ENCODE results near the gene JKAMP. TPM values are rescaled to one million over a fixed set of nuclear protein-coding genes. Genes with fewer than 3 reads are reported as not detected.
A peak's percentile ranks its signal among the peaks of the same experiment; 100 is the strongest.

Gene JKAMP
- total RNA-seq, 1 donor from 2014 or later = 39.5 TPM

DNA sequence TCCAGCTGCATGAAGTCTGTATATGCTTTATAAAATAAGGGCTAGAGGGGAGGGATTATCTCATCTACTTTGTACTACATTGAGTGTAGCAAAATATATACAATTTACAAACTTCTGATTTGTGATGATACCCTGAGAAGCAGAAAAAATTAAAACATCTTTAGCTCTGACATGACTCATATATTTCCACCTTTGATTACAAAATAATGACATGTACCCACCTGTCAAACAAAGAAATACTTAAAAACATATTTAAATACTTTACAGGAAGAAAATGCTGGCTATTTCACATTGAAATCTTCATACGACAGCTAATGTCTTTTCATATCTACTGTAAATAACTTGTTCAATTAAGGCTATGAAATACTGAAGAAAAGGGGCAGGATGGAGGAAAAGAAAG is 22.4 kb upstream of the JKAMP start:
- Mint-ChIP-seq H3K4me3 (no peak overlapping the region), H3K36me3 (peaks cover 16% of the 10 kb centered on the region), H3K27ac (no peak overlapping the region), H3K27me3 (peaks cover 28% of the 10 kb centered on the region), H3K4me1 (ENCODE audit: unreplicated experiment) (no peaks in the 10 kb centered on the region), H3K9me3 (peaks cover 4% of the 10 kb centered on the region)
- no peak for DNase-seq (ENCODE audit: extremely low spot score, unreplicated experiment)
- TF ChIP-seq, protein P1, sequence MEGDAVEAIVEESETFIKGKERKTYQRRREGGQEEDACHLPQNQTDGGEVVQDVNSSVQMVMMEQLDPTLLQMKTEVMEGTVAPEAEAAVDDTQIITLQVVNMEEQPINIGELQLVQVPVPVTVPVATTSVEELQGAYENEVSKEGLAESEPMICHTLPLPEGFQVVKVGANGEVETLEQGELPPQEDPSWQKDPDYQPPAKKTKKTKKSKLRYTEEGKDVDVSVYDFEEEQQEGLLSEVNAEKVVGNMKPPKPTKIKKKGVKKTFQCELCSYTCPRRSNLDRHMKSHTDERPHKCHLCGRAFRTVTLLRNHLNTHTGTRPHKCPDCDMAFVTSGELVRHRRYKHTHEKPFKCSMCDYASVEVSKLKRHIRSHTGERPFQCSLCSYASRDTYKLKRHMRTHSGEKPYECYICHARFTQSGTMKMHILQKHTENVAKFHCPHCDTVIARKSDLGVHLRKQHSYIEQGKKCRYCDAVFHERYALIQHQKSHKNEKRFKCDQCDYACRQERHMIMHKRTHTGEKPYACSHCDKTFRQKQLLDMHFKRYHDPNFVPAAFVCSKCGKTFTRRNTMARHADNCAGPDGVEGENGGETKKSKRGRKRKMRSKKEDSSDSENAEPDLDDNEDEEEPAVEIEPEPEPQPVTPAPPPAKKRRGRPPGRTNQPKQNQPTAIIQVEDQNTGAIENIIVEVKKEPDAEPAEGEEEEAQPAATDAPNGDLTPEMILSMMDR (conservative IDR thresholded peaks at IDR 0.05) = no peak

DNA sequence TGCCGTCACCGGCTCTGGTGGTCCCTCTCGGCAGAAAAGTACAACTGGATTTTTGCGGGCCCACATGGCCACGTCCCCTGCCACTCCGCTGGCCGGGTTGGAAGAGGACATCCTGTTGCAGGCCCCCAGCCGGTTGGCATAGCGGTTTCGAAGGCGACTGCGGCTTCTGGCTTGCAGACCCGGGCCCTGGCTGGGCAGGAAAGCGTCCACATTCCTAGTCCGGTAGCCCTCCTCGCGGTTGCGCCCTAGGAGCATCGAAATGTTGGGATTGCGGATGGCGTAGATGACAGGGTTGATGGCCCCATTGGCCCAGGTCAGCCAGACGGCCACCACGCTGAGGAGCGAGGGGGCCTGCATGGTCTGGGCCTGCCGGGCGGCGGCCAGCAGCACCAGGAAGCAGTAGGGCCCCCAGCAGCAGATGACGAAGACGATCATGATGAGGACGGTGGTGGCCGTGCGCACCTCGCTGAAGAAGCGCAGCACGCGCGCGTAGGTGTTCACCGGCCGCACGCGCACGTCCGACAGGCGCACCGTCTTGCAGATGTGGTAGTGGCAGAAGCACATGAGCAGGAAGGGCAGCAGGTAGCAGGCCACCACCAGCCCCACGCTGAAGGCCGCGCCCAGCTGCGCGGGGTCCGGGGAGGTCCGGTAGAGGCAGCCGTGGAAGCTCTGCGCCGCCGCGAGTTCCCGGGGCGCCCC is 20.4 kb upstream of the JKAMP start:
- DNase-seq (ENCODE audit: extremely low spot score, unreplicated experiment) = peak; percentile 71
- peaks cover 28% of the 10 kb centered on the region for H3K27me3 Mint-ChIP-seq
- H3K4me3 Mint-ChIP-seq = peak overlapping the region; percentile 90
- peaks cover 5% of the 10 kb centered on the region for H3K36me3 Mint-ChIP-seq
- H3K4me1 Mint-ChIP-seq (ENCODE audit: unreplicated experiment) = no peaks in the 10 kb centered on the region
- no peak overlapping the region for H3K27ac Mint-ChIP-seq
- H3K9me3 Mint-ChIP-seq = no peaks in the 10 kb centered on the region
- TF ChIP-seq, protein P1 (conservative IDR thresholded peaks at IDR 0.05) = no peak

DNA sequence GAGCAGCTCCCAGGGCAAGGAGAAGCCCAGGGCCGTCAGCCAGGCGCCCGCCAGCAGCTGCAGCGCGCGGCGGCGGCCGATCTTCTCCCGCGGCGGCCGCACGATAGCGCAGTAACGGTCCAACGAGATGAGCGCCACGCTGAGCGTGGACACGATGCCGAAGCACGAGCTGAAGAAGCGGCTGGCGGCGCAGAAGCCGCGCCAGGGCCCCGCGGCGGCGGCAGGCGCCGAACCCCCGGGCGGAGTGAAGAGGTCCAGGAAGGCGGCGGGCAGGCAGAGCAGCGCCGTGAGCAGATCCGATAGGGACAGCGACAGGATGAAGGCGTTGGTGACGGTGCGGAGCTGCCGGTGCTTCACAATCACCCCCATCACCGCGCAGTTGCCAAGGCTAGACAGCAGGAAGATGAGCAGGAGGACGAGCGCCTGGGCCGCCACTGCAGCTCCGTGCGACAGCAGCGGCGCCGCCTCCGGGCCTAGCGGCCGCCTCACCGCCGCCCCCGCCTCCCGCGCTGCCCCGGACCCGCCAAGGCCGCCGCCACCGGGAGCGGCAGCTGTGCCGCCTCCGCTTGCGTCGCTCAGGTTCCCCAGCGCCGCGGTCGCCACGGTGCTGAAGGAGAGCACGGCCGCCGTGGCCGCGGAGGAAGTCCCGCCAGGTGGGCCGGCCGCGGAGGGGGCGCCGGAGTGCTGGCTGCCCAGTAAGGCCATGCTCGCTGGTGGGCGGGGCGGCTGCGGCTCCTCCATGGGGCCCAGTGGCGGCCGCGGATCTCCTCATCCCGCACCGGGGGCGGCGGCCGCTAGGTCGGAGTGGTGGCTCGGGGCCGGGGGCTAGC is 19.6 kb upstream of the JKAMP start:
- Mint-ChIP-seq H3K27ac (no peak overlapping the region), H3K36me3 (peaks cover under 1% of the 10 kb centered on the region), H3K9me3 (no peaks in the 10 kb centered on the region), H3K27me3 (peaks cover 24% of the 10 kb centered on the region), H3K4me1 (ENCODE audit: unreplicated experiment) (no peaks in the 10 kb centered on the region), H3K4me3 (peak overlapping the region; percentile 90)
- TF ChIP-seq, protein P1 (conservative IDR thresholded peaks at IDR 0.05) = no peak
- peak; percentile 79 for DNase-seq (ENCODE audit: extremely low spot score, unreplicated experiment)

DNA sequence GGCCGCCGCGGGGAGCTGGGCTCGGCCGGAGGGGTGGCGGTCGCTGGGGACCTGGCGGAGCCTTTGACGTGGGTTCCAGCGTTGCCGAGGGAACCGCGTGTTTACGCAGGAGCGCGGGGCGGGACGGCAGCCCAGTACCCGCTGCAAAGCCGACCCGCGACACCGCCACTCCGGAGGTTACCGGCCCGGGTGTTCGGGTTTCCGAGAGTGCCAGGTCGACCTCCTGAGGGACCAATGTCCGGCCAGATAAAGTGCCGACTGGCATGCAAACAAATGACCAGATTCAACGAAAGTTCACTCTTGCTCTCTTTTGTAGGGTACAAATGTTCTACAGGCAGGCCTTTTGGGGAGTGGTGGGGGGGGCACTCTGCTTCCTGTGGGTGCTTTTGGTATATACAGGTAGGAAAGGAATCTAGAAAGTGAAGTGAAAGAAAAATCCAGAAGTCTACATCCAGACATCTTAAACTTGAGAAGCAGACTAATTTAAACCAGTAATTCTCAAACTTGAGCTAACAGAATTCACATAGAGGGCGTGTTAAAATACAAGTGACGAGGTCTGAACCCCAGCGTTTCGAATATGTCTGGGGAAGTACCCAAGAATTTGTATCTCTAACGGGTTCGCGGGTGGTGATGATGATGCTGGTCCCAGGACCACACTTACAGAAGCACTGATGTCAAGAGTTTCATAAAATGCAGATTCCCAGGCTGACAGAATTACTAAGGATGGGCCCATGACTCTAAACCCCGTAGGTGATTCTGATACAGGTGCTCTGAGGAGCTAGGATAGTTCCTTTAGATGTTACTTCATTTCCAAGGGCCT is 18.8 kb upstream of the JKAMP start, which contains the start of gene GPR135:
Gene GPR135 (minus strand): TSS at position 65 of the 820 bp plus-strand sequence. CDS start 154 bp downstream, outside the sequence.
- no peaks in the 10 kb centered on the region for H3K9me3 Mint-ChIP-seq
- TF ChIP-seq, protein P1 (conservative IDR thresholded peaks at IDR 0.05) = no peak
- H3K36me3 Mint-ChIP-seq = no peaks in the 10 kb centered on the region
- H3K27ac Mint-ChIP-seq = peak within 1 kb of the TSS; percentile 58
- H3K27me3 Mint-ChIP-seq = peaks cover 23% of the 10 kb centered on the region
- peak within 1 kb of the TSS; percentile 90 for H3K4me3 Mint-ChIP-seq
- H3K4me1 Mint-ChIP-seq (ENCODE audit: unreplicated experiment) = no peaks in the 10 kb centered on the region
- DNase-seq (ENCODE audit: extremely low spot score, unreplicated experiment) = peak; percentile 71

DNA sequence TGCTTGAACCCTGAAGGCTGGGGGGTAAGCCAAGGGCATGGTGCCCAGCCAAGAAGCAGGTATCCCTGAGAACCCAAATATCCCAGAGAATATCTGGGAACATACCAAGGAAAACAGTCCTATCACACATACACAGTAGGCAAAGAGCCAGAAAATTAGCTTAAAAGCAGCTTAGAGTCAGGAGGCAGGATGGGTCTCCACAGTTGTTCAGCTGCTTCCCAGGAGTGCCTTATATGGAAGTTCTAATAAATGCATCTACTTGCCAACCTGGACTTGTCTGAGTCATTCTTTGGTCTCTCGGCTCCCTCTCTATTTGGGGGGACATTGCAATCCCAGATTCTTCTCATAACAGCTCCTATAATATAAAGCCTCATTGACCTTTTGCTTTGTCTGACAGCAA is 10.1 kb upstream of the JKAMP start:
- no peak overlapping the region for H3K27ac Mint-ChIP-seq
- TF ChIP-seq, protein P1 (conservative IDR thresholded peaks at IDR 0.05) = no peak
- H3K4me3 Mint-ChIP-seq = no peak overlapping the region
- no peaks in the 10 kb centered on the region for H3K9me3 Mint-ChIP-seq
- peaks cover 20% of the 10 kb centered on the region for H3K36me3 Mint-ChIP-seq
- no peaks in the 10 kb centered on the region for H3K4me1 Mint-ChIP-seq (ENCODE audit: unreplicated experiment)
- DNase-seq (ENCODE audit: extremely low spot score, unreplicated experiment) = no peak
- no peaks in the 10 kb centered on the region for H3K27me3 Mint-ChIP-seq

Data from type B pancreatic cell (in vitro differentiated cells).